GM18526 (cell line): ENCODE data around the gene AGAP1.

Experiments used
- POLR2A ChIP-seq: IDR thresholded peaks from 3 replicates; pipeline ENCODE4 v1.6.1; 2011; ENCODE audit not compliant: insufficient read length; ENCODE audit errors: extremely low read depth

The AGAP1 gene

GRCh38 chr2:235511751-235512698 is 18.2 kb downstream of the AGAP1 start:
- no peak for TF ChIP-seq POLR2A

GRCh38 chr2:235512699-235513053 is 18.8 kb downstream of the AGAP1 start:
- TF ChIP-seq POLR2A, result no peak

GRCh38 chr2:235513984-235514626 is 20.3 kb downstream of the AGAP1 start:
- TF ChIP-seq POLR2A, result no peak

DNA sequence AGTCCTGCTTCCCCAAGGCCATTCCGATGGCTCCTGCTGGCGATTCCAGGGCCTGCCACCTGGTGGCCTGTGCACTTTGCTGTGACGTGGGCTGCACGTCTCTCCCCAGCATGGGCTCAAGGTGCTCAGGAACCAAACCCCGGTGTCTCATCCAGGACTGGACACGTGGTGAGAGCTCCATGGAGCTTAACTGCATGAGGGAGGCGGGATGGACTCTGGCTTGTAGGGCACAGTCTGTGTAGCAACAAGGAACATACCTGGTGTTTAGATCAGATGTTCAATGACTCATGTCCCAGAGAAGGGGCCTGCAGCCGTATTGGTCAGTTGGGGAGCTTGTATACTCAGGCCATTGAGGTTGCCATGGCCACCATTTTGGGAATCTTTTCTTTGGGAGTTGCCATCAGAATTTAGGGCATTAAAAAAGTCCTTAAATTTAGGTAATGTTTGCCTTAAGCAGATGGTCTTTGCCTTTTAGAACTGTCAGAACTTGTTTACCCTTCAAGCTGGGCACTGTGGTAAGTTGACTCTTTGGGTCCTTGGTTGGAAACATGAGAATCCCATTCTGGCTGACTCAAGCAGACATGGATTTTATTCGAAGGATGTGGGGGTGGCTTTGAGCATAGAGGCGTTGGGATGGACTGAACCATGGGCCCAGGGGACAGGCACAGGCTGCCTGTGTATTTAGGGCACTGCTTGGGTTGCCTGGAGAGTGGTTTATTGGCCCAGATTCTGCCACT is 21.0 kb downstream of the AGAP1 start:
- TF ChIP-seq POLR2A, result no peak

DNA sequence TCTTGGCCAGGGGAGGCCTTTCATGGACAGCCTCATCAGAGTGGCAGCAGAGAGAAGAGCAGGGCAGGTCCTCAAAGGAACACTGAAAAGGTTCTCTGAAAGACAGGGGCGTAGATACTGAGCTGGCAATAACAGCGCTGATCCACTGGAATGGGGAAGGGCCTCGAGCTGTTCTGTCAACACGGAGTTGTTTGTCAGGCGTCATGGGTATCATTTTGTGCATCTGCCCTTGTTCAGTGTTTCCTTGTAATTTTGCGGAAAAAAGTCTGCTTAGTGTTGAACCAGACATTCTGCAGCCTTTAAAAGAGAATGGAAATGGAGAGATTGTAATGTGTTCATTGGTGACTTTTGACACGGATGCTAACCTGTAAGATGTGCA is 21.5 kb downstream of the AGAP1 start:
- TF ChIP-seq POLR2A, result no peak

DNA sequence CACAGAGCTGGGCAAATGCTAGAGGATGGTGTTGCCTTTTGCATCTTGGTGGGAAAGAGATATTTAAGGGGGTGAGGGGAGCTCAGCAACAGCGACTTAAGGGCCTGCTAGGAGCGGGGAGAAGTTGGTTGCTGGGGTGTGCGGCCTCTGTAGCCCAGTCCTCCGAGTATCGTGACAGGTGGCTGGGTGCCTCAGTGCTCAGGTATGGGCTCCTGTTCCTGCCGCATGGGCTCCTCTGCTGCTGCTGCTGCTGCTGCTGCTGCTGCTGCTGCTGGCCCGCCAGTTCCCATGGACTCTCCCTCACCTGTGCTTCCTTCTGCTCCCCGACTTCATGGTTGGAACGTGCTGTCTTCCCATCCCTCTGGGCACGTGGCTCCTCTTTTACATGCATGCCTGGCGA is 22.0 kb downstream of the AGAP1 start:
- no peak for TF ChIP-seq POLR2A

DNA sequence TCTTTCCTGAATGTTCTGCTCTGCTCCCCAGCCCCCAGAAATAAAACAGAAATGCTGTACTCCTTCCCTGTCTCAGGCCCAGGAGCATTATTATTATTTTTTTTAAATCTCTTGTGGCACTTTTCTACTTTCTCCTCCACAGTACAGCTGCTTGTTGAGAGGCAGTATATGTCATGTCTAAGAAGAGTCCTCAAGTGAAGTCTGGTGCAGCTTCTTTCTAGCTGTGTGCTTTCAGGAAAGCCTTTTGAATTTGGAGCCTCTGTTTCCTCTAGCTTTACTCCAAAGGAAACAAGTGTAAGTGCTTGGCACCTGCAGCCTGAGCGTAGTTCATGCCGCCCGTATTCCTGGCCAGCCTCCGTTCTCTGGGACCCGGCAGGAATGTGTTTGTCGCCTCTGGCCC is 22.4 kb downstream of the AGAP1 start:
- no peak for TF ChIP-seq POLR2A

DNA sequence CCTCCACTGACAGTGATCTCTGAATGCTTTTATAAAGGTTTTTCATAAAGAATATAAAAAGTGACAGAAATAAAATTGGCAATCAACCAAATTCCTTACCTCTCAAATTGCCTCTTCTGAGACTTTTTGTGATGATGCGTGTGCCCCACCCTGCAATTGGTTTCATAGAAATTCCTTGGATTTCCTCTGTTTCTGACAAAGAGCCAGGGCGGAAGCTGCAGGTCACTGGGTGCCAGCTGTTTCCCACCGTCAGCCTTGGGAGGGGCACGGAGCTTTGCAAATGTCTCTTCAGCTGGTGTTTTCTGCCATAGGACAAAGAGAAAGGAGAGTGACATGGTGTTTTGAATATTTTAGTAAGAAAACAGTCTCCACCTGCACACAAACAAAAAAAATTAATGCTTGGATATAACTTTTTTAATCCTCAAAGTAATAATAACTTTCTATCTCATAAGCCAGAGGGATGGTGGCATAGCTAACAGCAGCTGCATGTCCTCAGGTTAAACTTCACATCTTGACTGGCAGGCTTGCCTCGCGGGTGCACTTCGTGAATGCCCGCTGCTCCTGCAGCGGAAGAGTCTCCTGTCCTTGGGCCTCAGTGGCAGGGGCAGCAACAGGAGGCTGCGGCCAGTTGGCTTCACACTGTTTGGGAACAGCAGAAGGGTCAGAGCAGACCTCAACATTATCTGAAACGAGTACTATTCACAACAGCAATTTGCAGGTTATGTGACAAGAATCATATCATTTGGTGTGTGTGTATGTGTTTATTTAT is 24.7 kb downstream of the AGAP1 start:
- no peak for TF ChIP-seq POLR2A

DNA sequence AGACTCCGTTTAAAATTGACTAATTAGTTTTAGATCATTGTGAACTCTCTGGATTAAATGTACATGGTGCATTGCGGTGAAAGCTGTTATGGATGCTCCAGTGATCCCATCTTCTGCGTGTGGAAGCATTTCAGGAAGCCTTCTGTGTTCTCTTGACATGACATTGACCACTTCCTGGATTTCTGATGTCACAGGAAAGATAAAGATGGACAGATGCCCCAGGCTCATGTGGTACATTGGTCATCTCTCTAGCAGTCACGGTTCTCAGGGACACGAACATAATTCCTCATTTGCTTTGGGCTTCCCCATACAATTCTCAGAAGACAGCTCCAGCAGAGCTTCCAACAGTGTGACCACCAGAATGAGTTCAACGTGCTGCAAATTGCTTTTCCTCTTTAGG is 26.9 kb downstream of the AGAP1 start:
- TF ChIP-seq POLR2A, result no peak

GRCh38 chr2:235521844-235522243 is 28.0 kb downstream of the AGAP1 start:
- TF ChIP-seq POLR2A, result no peak

- TF ChIP-seq POLR2A, result no peak
These were observed 29.2 kb downstream of the AGAP1 start for GRCh38 chr2:235523021-235523420.

DNA sequence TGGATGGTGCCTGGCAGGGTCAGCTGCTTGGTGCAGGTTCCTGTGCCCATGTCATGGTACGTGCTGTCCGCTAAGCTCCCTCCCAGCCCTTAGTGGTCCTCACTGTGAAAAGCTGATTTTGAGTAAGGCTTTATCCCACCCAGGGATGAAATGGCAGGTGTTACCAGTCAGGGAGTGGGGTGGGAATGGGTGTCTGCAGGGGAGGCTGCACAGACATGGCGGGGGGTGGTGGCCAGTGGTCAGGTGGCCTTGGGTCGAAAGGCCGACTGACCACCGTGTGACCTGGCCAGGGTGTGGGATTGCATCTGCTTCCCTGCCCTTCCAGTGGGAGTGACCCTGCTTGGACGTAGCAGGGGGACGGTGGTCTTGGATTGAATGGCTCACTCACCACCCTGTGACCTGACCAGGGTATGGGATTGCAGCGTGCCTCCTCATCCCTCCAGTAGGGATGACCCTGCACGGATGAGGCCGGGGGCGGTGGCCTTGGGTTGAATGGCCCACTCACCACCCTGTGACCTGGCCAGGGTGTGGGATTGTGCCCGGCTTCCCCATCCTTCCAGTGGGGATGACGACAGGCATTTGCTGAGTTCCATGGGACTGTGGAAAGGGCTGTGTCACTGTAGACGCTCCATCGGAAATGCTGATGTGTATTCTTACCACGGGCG is 29.8 kb downstream of the AGAP1 start:
- no peak for TF ChIP-seq POLR2A

- no peak for TF ChIP-seq POLR2A
These were observed 32.3 kb downstream of the AGAP1 start for GRCh38 chr2:235526166-235526565.

- no peak for TF ChIP-seq POLR2A
These were observed 34.1 kb downstream of the AGAP1 start for GRCh38 chr2:235527806-235528469.
